SK-N-SH (cell line): ENCODE measurements around the gene SLC34A3. TPM values are rescaled to one million over a fixed set of nuclear protein-coding genes. Genes with fewer than 3 reads are reported as not detected.

Experiments
- CTCF ChIA-PET: fragments of 300-600, 350-600 bp; formaldehyde crosslinking; extraction: SDS; loops from one replicate; lab custom pipeline; 2021; lab: Yijun Ruan, JAX
- POLR2A ChIA-PET: fragments of 350-600 bp; sonication (Branson Sonifier 250); formaldehyde crosslinking; extraction: SDS; loops from one replicate; lab custom pipeline; 2020; ENCODE audit warnings: antibody characterized with exemption, inconsistent platforms; lab: Yijun Ruan, JAX
- DNase-seq: peaks from one replicate; pipeline ENCODE4 v3.0.0; 2012
- H2AFZ ChIP-seq: fragments of 200-600 bp; sonication (generic); 2 replicates; pipeline ENCODE4 v1.8.1; 2016; ENCODE audit warnings: antibody characterized with exemption, mild to moderate bottlenecking, low read depth
- H3F3A ChIP-seq: fragments of 200-600 bp; sonication (generic); replicated peaks from 2 replicates; pipeline ENCODE3; 2016; ENCODE audit warnings: antibody characterized with exemption, mild to moderate bottlenecking; ENCODE audit not compliant: insufficient read depth
- H3K27ac ChIP-seq, 2 experiments: fragments of 200-500 bp in 1 of 2; fragments of 200-600 bp in 1 of 2; sonication (Bioruptor generic) in 1 of 2; sonication (generic), shearing (Covaris generic) in 1 of 2; 2 replicates each; pipeline versions ENCODE4 v1.5.1 to v1.6.1; 2014 to 2016; ENCODE audit warnings: low read depth in 2 of 2, inconsistent platforms in 1 of 2, low read length in 1 of 2, mild to moderate bottlenecking in 1 of 2, mixed read lengths in 1 of 2
- H3K27me3 ChIP-seq: fragments of 200-600 bp; sonication (generic), shearing (Covaris generic); 2 replicates; pipeline ENCODE4 v1.6.1; 2016; ENCODE audit warnings: mixed run types; ENCODE audit not compliant: insufficient read depth
- H3K36me3 ChIP-seq, 2 experiments: fragments of 200-500 bp in 1 of 2; fragments of 200-600 bp in 1 of 2; sonication (Bioruptor generic) in 1 of 2; sonication (generic) in 1 of 2; replicated peaks in 1 of 2; 2 replicates each; pipeline versions ENCODE3 to v1.5.1; 2014 to 2016; ENCODE audit warnings: low read length in 1 of 2, mild to moderate bottlenecking in 1 of 2; ENCODE audit not compliant: insufficient read depth in 2 of 2, control insufficient read depth in 1 of 2
- H3K4me1 ChIP-seq, 2 experiments: fragments of 200-500 bp in 1 of 2; fragments of 200-600 bp in 1 of 2; sonication (Bioruptor generic) in 1 of 2; sonication (generic), shearing (Covaris generic) in 1 of 2; 2 replicates each; pipeline versions ENCODE4 v1.5.1 to v1.6.1; 2014 to 2016; ENCODE audit warnings: low read depth in 1 of 2, low read length in 1 of 2, mixed run types in 1 of 2; ENCODE audit not compliant: insufficient read depth in 2 of 2, control insufficient read depth in 1 of 2
- H3K4me2 ChIP-seq: fragments of 200-600 bp; sonication (generic), shearing (Covaris generic); 2 replicates; pipeline ENCODE4 v1.6.1; 2017; ENCODE audit warnings: mixed run types
- H3K4me3 ChIP-seq, 2 experiments: fragments of 200-500 bp in 1 of 2; fragments of 200-600 bp in 1 of 2; sonication (Bioruptor generic) in 1 of 2; sonication (generic), shearing (Covaris generic) in 1 of 2; 2 replicates each; pipeline versions ENCODE4 v1.5.1 to v1.8.1; 2014 to 2016; ENCODE audit warnings: low read depth in 2 of 2, inconsistent platforms in 1 of 2, low read length in 1 of 2, mild to moderate bottlenecking in 1 of 2, mixed read lengths in 1 of 2, moderate library complexity in 1 of 2
- H3K79me2 ChIP-seq: fragments of 200-600 bp; sonication (generic); 2 replicates; pipeline ENCODE4 v1.8.1; 2017; ENCODE audit warnings: mild to moderate bottlenecking; ENCODE audit not compliant: insufficient read depth
- H3K9ac ChIP-seq: fragments of 200-600 bp; sonication (generic); 2 replicates; pipeline ENCODE4 v1.6.1; 2017; ENCODE audit warnings: mixed run types
- H3K9me2 ChIP-seq: fragments of 200-600 bp; sonication (generic); 2 replicates; pipeline ENCODE4 v1.6.1; 2017; ENCODE audit warnings: mixed run types
- H3K9me3 ChIP-seq: fragments of 200-600 bp; sonication (generic); 2 replicates; pipeline ENCODE4 v1.6.1; 2017; ENCODE audit warnings: mixed run types, mild to moderate bottlenecking, moderate library complexity
- H4K20me1 ChIP-seq: fragments of 200-600 bp; sonication (generic); 2 replicates; pipeline ENCODE4 v1.6.1; 2017; ENCODE audit warnings: mild to moderate bottlenecking, mixed run types; ENCODE audit not compliant: insufficient read depth
- CHD2 ChIP-seq: fragments of 150-350 bp; IDR thresholded peaks from 2 replicates; pipeline ENCODE4 v1.6.1; 2018; ENCODE audit warnings: low read length; ENCODE audit not compliant: partially characterized antibody
- CTCF ChIP-seq: fragments of 200-600 bp; sonication (generic); IDR thresholded peaks from 2 replicates; pipeline ENCODE4 v1.6.1; 2017; ENCODE audit warnings: antibody characterized with exemption, mild to moderate bottlenecking, moderate library complexity
- ELF1 ChIP-seq: IDR thresholded peaks from 2 replicates; pipeline ENCODE4 v1.4.0; 2012
- EP300 ChIP-seq, 2 experiments: IDR thresholded peaks; 2 replicates each; pipeline versions ENCODE4 v1.4.0 to v1.6.1; 2012; ENCODE audit warnings: borderline replicate concordance in 1 of 2, low read depth in 1 of 2, low read length in 1 of 2
- EZH2phosphoT487 ChIP-seq: fragments of 200-600 bp; sonication (generic); IDR thresholded peaks from 2 replicates; pipeline ENCODE4 v1.6.1; 2017; ENCODE audit warnings: low read depth, mixed run types, mild to moderate bottlenecking, antibody characterized with exemption, moderate library complexity, borderline replicate concordance
- FOXM1 ChIP-seq: IDR thresholded peaks from 2 replicates; pipeline ENCODE4 v1.4.0; 2012; ENCODE audit warnings: low read depth, mild to moderate bottlenecking
- GATA2 ChIP-seq: sonication (generic); formaldehyde crosslinking; IDR thresholded peaks from 2 replicates; pipeline ENCODE4 v1.5.0; 2020; ENCODE audit warnings: mild to moderate bottlenecking, missing genetic modification reagents
- JUND ChIP-seq: IDR thresholded peaks from 2 replicates; pipeline ENCODE4 v1.4.0; 2012
- NRF1 ChIP-seq: IDR thresholded peaks from 2 replicates; pipeline ENCODE4 v1.6.1; 2012; ENCODE audit warnings: low read depth, mild to moderate bottlenecking, low read length
- RCOR1 ChIP-seq: fragments of 150-350 bp; IDR thresholded peaks from 2 replicates; pipeline ENCODE4 v1.6.1; 2017; ENCODE audit warnings: antibody characterized with exemption, low read length
- SIN3A ChIP-seq: IDR thresholded peaks from 2 replicates; pipeline ENCODE4 v1.6.1; 2012; ENCODE audit warnings: low read depth, mild to moderate bottlenecking, low read length, moderate library complexity, borderline replicate concordance
- SMC3 ChIP-seq: IDR thresholded peaks from 2 replicates; pipeline ENCODE4 v1.6.1; 2012; ENCODE audit warnings: low read depth, low read length, improper control_type of control experiment
- TCF12 ChIP-seq: IDR thresholded peaks from 2 replicates; pipeline ENCODE4 v1.4.0; 2012
- TEAD4 ChIP-seq: IDR thresholded peaks from 2 replicates; pipeline ENCODE4 v1.4.0; 2012; ENCODE audit warnings: mild to moderate bottlenecking, borderline replicate concordance; ENCODE audit not compliant: insufficient read depth
- WGBS: methylation state at CpG from one replicate; pipeline ENCODE4 v1.1.6; 2017; ENCODE audit warnings: low lambda C conversion rate; 5-methylcytosine and 5-hydroxymethylcytosine counted together
- polyA plus RNA-seq, 3 experiments: library from polyadenylated mRNA; depleted of rRNA; stranded (reverse); fragments of >200 nt; gene quantifications; 2 replicates each; pipeline ENCODE4 v1.2.3, GENCODE V29; 2012
- TF ChIP-seq, protein P1 (sequence below): fragments of 150-350 bp; IDR thresholded peaks from 2 replicates; pipeline ENCODE4 v1.6.1; 2016; ENCODE audit warnings: mild to moderate bottlenecking, low read depth, low read length

Gene SLC34A3
- polyA plus RNA-seq, 1 of the 3 experiments (the other 2 are of a cell fraction), result not detected

DNA sequence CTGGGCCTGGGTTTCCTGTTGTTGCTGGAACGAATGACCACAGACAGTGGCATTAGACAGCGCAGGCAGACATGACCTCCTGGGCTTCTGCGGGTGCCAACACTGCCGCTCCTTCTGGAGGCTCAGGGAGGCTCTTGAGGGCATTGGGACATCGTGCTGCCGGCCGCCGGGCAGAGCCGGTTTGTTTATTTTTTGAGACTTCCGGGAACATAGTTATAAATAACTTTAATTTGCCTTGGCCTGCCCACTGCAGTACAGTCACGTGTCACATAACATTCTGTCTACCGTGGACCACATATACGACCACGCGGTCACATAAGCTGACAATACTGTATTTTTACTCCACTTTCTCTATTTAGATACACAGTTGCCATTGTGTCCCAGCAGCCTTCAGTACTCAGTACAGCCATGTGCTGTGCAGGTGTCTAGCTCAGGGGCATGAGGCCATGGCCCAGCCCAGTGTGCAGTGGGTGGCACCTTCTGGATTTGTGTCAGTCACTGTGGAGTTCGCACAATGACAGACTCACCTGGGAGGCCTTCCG, 38.6 kb downstream of the SLC34A3 start:
- POLR2A ChIA-PET, result no interaction called here
- no peak overlapping the region for H3K4me3 ChIP-seq
- H2AFZ ChIP-seq, result no peak overlapping the region
- H3K9me3 ChIP-seq, result no peaks in the 10 kb centered on the region
- H3F3A ChIP-seq, result peaks cover 3% of the 10 kb centered on the region
- CTCF ChIA-PET, result interaction anchor here (0.9 to 1.7 kb wide), 2 partner anchors 18 to 26 kb away, joined by 3 to 6 read pairs; no protein-coding TSS in a partner anchor
- no peak overlapping the region for H3K9ac ChIP-seq
- TF ChIP-seq NRF1 (no peak), CHD2 (no peak), EZH2phosphoT487 (no peak), TCF12 (no peak)
- no peaks in the 10 kb centered on the region for H3K9me2 ChIP-seq
- no peak for DNase-seq
- no peak overlapping the region for H3K4me2 ChIP-seq
- H3K27me3 ChIP-seq, result no peaks in the 10 kb centered on the region
- 88% methylated on average over 9 of the region's 17 CpGs for WGBS
- no peaks in the 10 kb centered on the region; a peak in 1 of 4 replicates for H3K4me1 ChIP-seq
- 0 out of 2 replicates have a peak, but pooled peaks cover 3% of the 10 kb centered on the region for H4K20me1 ChIP-seq
- no peaks in the 10 kb centered on the region for H3K79me2 ChIP-seq
- peaks cover 19 to 51% of the 10 kb centered on the region in 2 experiments for H3K36me3 ChIP-seq
- no peak overlapping the region for H3K27ac ChIP-seq

- no peak overlapping the region for H3K9ac ChIP-seq
- H3K27ac ChIP-seq, result no peak overlapping the region
- H3F3A ChIP-seq, result peaks cover 8% of the 10 kb centered on the region
- H3K79me2 ChIP-seq, result no peaks in the 10 kb centered on the region
- H3K36me3 ChIP-seq, result peaks cover 19 to 45% of the 10 kb centered on the region in 2 experiments
- no peak overlapping the region for H3K4me3 ChIP-seq
- no peak for DNase-seq
- ChIA-PET CTCF (interaction anchor here (1.5 to 2.8 kb wide), 3 partner anchors 15 to 152 kb away, joined by 3 to 16 read pairs (median 6); partner anchors contain the start of genes EXD3 and NOXA1), POLR2A (no interaction called here)
- no peak overlapping the region for H2AFZ ChIP-seq
- WGBS, result 96% methylated on average over 22 of the region's 32 CpGs
- 0 out of 2 replicates have a peak, but pooled peaks cover 3% of the 10 kb centered on the region for H4K20me1 ChIP-seq
- no peak overlapping the region for H3K4me2 ChIP-seq
- no peaks in the 10 kb centered on the region; a peak in 1 of 4 replicates for H3K4me1 ChIP-seq
- H3K27me3 ChIP-seq, result no peaks in the 10 kb centered on the region
- no peak for TF ChIP-seq ELF1
- TF ChIP-seq TEAD4, result no peak
- no peak for TF ChIP-seq NRF1
- TF ChIP-seq SIN3A, result no peak
- TF ChIP-seq TCF12, result no peak
- TF ChIP-seq EP300 (IDR thresholded peaks at IDR 0.05; ENCODE audit: borderline replicate concordance in 1 of 2, low read depth in 1 of 2, low read length in 1 of 2), result no peak
- no peak for TF ChIP-seq CHD2
- TF ChIP-seq, protein P1, sequence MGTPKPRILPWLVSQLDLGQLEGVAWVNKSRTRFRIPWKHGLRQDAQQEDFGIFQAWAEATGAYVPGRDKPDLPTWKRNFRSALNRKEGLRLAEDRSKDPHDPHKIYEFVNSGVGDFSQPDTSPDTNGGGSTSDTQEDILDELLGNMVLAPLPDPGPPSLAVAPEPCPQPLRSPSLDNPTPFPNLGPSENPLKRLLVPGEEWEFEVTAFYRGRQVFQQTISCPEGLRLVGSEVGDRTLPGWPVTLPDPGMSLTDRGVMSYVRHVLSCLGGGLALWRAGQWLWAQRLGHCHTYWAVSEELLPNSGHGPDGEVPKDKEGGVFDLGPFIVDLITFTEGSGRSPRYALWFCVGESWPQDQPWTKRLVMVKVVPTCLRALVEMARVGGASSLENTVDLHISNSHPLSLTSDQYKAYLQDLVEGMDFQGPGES, result no peak
- TF ChIP-seq JUND, result no peak
- no peak for TF ChIP-seq RCOR1
- TF ChIP-seq SMC3, result no peak
- no peak for TF ChIP-seq CTCF
- TF ChIP-seq GATA2 (CRISPR knock-in tag), result no peak
- no peak for TF ChIP-seq FOXM1
- no peaks in the 10 kb centered on the region for H3K9me2 ChIP-seq
- no peaks in the 10 kb centered on the region for H3K9me3 ChIP-seq
Measured at GRCh38 chr9:137270929-137271695, 40.4 kb downstream of the SLC34A3 start.
